Fibroblast of skin of left quadriceps (primary cell): ENCODE measurements around the gene PRDM7.
"Not testable (repeated sequence)": the region's sequence is repeated elsewhere in the genome, so short reads cannot be mapped to it uniquely, and the experiment has no call there.

Experiments
- DNase-seq, 2 experiments: peaks; one replicate each; pipeline ENCODE4 v3.0.0-alpha.2; 2013; ENCODE audit warnings: low read depth in 2 of 2

Gene PRDM7

DNA sequence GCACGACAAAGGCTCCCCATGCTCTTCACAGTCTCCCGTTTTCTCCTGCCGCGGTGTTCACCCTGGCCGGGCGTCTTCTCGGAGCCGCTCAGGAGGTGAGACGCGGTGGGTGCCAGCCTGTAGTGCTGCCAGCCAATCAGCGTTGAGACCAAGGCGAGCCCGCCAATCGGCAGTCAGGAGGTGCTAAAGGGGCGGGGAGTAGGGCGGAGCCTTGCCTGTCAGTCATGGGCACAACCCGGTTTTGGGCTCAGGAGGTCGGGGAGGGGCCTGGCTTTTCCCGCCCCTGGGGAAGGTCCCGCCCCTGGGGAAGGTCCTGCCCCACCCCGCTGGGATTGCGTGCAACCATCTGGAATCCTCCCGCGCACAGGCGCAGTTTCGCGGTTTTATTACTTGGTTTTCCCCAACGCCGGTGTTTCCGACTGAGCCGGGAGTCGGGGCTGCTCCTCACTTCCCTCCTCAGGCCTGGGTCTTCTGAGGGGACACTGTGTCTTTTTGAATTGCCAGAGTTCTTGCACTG is at the start of gene PRDM7:
Gene PRDM7, minus strand, starts transcription at position 92 of the 517 bp plus-strand sequence. CDS start 1,421 bp downstream, outside the sequence.
- peak; percentile 86 to 87 for DNase-seq

DNA sequence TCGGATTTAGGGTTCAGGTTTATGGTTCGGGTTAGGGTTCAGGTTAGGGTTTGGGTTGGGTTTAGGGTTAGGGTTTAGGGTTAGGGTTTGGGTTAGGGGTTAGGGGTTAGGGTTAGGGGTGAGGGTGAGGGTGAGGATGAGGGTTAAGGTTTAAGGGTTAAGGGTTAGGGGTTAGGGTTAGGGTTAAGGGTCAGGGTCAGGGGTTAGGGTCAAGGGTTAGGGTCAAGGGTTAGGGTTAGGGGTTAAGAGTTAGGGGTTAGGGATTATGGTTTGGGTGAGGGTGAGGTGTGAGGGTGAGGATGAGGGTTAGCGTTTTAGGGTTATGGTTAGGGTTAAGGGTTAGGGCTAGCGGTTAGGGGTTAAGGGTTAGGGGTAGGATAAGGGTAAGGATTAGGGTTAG is 44.7 kb upstream of the PRDM7 start:
- not testable (repeated sequence) for DNase-seq

DNA sequence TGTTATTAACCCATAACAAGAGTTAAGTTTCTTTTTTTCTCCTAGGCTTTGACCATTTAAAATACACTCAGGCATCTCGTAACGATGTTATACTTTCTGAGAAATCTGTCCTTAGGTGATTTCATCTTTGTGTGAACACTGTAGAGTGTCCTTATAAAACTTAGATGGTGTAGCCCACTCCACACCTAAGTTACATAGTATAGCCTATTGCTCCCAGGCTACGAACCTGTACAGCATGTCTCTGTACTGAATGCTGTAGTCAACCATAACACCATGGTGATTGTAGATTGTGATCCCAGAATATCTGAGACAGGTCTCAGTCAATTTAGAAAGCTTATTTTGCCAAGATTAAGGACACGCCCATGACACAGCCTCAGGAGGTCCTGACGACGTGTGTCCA is 30.5 kb upstream of the PRDM7 start:
- DNase-seq: not testable (repeated sequence)

GRCh38 chr16:90107060-90107459 is 29.9 kb upstream of the PRDM7 start:
- DNase-seq: not testable (repeated sequence)

- DNase-seq: not testable (repeated sequence)
Measured at GRCh38 chr16:90106271-90106670, 29.1 kb upstream of the PRDM7 start.

- DNase-seq: not testable (repeated sequence)
Measured at GRCh38 chr16:90104725-90105124, 27.6 kb upstream of the PRDM7 start.

DNA sequence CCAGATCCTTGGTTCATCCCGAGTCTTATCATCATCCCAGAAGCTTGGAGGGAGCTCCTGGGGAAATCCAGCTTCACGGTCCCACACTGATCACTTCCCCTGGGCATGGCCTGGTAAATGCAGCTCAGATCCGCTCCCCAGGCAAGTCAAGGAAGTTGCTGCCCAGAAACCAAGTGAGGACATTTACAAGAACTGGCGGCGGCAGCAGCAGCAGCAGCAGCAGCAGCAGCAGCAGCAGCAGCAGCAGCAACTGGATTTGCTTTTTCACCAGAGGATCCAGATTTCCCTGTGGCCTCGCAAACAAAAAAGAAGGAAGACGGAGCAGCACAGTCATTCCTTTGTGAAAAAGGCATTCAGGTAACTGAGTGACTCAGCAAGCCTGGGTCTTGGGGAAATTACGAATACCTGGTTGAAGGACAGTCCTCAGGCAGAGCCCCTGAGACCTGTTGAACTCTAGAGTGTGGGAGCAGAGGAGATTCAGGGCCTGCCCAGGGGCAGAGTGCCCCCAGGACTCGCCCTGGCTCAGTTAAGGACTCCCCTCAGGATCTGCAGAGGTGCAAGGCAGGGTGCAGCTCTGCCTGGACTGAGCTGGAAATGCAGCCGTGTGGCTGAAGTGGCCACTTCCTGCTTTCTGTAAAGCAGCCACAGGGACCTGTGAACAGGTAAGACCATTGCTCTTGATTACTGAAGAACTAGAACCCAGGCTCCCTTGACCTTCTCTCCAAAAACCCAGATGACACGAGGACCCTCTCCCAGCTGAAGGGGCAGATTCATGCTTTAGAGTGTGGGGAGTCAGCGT is 25.2 kb upstream of the PRDM7 start:
- DNase-seq: not testable (repeated sequence)

- not testable (repeated sequence) for DNase-seq
Measured at GRCh38 chr16:90101332-90101731, 24.2 kb upstream of the PRDM7 start.

DNA sequence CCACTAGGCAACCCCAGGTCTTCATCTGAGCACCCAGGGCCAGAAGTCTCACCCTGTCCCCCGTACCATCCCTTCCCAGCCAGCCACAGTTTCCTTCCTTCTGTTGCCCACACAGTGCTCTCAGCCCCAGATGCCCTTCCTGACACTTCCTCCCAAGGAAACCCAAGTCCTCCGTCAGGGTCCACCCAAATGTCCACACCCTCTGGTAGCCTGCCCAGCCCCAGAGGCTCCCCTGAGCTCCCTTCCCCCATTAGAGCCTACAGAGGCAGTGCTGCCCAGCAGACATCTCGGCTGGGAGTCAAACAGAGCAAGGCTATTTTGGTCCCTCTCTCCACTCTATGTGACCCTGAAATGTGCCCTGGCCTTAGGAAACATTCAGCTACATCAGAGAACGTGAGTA is 23.7 kb upstream of the PRDM7 start:
- DNase-seq: not testable (repeated sequence)

GRCh38 chr16:90100229-90100628 is 23.1 kb upstream of the PRDM7 start:
- DNase-seq: not testable (repeated sequence)

DNA sequence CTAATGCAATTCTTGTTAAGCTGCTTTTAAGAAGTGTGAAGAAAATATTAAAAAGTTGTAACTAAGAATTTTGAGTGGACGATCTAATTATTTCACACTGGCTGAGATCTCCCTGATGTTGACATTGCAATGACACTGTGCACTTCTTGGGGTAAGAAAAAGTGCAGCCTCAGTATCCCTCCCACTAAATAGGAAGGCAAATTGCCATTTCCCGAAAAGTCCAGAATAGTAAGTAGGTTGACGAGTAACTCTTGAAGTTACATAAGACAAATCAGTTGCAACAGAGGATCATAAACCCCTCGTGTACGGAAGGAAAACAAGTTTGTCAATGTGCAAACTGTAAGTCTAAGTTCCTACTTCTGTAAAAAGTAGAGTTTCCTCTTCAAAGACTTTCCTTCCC is 21.8 kb upstream of the PRDM7 start:
- DNase-seq: not testable (repeated sequence)

DNA sequence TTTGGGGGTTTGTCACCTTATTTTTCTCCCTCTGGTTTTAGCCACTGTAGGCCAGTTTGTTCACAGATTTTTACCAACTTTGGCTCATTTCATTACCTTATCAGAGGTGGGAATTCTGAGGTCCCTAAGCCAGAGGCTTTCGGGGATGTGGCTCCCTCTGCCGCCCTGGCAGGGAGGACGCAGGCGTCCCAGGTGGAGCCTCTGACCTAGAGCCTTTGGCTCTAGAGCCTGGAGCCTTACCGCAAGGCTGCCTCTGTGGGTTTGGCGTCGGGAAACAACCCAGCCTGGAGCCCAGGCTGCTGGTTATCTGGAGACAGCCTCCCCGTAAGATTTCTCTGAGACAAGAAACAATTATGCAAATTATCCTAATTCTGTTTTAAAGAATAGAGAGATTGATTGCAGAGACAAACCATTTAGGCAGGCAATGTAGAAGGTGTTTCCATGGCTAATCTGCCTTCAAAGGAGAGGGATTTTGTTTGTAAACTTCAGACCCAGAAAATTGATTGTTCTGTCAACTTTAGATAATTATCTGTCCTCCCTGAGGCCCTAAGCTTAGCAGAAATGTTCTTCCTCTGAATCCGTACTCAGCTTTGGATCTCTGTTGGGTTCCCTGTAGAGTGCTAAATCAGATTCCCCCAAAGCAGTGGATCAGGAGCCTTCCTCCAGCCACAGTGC is 20.0 kb upstream of the PRDM7 start:
- not testable (repeated sequence) for DNase-seq

DNA sequence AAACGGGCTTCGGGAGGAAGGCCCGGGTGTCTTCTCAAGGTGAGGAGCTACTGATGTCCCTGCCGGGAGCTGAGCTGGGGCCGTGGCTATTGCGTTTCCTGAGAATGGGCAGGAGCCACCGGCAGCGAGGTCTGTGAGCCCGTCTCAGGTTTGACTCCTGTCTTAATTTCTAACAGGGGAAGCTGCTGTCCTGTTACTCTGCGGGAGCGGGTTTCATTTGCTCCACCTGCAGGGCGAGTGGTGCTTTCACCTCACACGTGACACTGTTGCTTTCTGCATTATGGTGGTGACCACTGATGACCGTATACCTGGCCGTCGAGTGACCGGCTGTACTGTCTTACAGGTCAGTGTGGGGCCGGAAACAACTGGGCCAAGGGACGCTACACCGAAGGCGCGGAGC is 17.7 kb upstream of the PRDM7 start:
- not testable (repeated sequence) for DNase-seq

GRCh38 chr16:90094296-90094695 is 17.2 kb upstream of the PRDM7 start:
- not testable (repeated sequence) for DNase-seq

- not testable (repeated sequence) for DNase-seq
Measured at GRCh38 chr16:90093799-90094198, 16.7 kb upstream of the PRDM7 start.

- not testable (repeated sequence) for DNase-seq
Measured at GRCh38 chr16:90092781-90093180, 15.7 kb upstream of the PRDM7 start.

DNA sequence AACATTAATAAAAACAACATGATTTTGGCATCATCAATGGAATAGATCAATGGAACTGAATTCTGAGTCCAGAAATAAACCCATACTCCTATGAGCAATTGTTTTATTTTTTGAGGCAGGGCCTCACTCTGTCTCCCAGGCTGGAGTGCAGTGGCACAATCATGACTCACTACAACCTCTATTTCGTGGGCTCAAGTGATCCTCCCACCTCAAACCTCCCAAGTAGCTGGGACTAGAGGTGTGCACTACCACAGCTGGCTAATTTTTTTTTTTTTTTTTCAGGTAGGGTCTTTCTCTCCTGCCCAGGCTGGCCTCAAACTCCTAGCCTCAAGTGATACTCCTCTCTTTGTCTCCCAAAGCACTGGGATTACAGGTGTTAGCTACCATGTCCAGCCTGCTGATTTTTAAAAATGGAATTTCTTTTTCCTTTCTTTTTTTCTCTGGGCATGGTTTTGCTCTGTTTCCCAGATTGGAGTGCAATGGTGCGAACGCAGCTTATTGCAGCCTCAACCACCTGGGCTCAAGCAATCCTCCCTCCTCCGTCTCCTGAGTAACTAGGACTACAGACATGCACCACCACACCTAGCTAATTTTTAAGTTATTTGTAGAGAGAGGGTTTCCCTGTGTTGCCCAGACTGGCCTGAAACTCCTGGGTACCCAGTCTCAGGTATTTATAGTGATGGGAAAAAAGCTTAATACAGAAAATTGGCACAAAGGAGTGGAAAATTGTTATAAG is 7.3 kb upstream of the PRDM7 start:
- no peak for DNase-seq

DNA sequence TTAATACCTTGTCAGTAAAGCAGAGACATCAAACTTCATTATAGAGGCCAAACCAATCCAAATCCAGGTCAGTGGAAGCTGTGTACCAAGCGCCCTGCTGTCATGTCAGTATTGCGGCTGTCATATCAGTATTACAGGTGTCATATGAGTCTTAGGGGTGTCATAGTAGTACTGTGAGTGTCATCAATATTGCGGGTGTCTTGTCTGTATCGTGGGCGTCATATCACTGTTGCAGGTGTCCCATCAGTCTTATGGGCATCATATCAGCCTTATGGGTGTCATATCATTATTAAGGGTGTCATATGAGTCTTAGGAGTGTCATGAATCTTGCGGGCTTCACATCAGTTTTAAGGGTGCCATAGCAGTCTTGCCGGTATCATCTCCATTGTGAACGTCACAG is 6.0 kb upstream of the PRDM7 start:
- DNase-seq: no peak

GRCh38 chr16:90081606-90081970 is 4.5 kb upstream of the PRDM7 start:
- no peak for DNase-seq

DNA sequence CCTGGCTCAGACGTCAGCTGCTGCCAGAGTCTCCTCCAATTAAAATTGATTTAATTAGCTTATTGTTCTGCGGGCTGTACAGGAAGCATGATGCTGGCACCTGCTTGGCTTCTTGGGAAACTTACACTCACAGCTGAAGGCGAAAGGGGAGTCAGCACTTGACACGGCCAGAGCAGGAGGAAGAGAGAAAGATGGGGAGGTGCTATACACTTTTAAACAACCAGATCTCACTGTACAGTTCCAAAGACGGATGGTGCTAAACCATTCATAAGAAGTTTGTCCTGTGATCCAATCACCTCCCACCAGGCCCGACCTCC is 1.4 kb upstream of the PRDM7 start:
- DNase-seq: no peak

DNA sequence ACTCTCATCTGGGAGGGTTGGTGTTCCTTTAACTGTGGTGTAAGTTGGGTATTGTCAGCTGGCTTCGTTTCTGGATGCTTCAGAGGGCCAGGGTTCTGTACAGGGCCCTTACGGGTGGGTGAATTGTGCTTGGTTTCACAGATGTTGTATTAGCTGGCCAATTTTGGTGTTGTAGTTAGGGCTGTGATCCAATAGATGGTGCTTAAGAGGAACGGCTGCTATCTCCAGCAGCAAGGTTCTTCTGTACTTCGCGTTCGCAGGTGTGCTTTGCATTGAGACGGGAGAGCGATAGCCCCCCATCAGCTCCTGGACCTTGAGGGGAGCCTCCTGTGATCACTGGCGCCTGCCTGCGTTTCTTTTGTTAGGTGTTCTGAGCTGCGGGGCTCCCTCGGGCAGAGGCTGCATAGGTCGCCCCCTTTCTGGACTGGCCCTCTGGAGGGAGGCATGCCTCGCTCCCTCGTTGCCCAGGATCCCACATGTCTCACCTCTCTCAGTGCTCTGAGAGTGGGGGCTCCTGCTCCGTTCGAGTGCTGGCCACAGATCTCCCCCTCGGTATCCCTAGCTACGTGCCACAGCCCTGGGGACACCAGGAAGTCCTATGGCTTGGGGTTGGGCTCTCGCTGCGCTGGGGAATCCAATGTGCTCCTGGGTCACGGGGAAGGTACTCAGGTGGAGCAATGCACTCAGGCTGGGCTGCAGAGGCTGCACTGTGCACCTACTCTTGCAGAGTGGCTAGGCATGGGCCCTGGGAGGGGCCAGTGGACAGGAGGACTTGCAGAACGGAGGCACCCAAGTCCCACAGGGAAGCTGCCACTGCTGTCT is 837 bp upstream of the PRDM7 start:
- peak in 1 of 2 experiments; percentile 2 for DNase-seq
